Adrenal gland (tissue), 12 donors: ENCODE measurements around the gene C9orf78. TPM values are rescaled to one million over a fixed set of nuclear protein-coding genes. Genes with fewer than 3 reads are reported as not detected.

Experiments
- DNase-seq, 7 donors: peaks; one replicate each; pipeline ENCODE4 v3.0.0-alpha.2; 2019 to 2020
- H3K27ac ChIP-seq, 5 donors: fragments of 200-600 bp; sonication (generic) in 4 of 5; 1 replicate in 3 of 5; 2 replicates in 2 of 5; pipeline versions ENCODE4 v1.5.1 to v1.8.0; 2016 to 2020; ENCODE audit warnings: mild to moderate bottlenecking in 1 of 5
- H3K27me3 ChIP-seq: fragments of 200-600 bp; 2 replicates; pipeline ENCODE4 v1.8.0; 2021
- H3K36me3 ChIP-seq, 2 donors: fragments of 200-600 bp; replicated peaks in 1 of 2; 1 replicate in 1 of 2; 2 replicates in 1 of 2; pipeline versions ENCODE4 v1.5.1 to v1.8.0; 2018 to 2022
- H3K4me1 ChIP-seq, 2 donors: fragments of 200-600 bp; replicated peaks in 1 of 2; 1 replicate in 1 of 2; 2 replicates in 1 of 2; pipeline versions ENCODE4 v1.5.1 to v1.8.0; 2018 to 2021
- H3K4me3 ChIP-seq, 4 donors: fragments of 200-600 bp; sonication (generic) in 3 of 4; one replicate each; pipeline ENCODE4 v1.5.1; 2016 to 2018
- H3K9me3 ChIP-seq, 3 donors: fragments of 200-600 bp; sonication (generic) in 1 of 3; replicated peaks in 1 of 3; 1 replicate in 2 of 3; 2 replicates in 1 of 3; pipeline versions ENCODE4 v1.5.1 to v1.8.0; 2016 to 2021
- POLR2A ChIP-seq, 2 donors: fragments of 450-650 bp; IDR thresholded peaks; one replicate each; pipeline ENCODE4 v1.6.1; 2017; ENCODE audit warnings: antibody characterized with exemption in 2 of 2, mild to moderate bottlenecking in 2 of 2, moderate library complexity in 1 of 2
- WGBS, 4 donors: extraction: QIAGEN DNeasy Blood & Tissue Kit in 2 of 4; methylation state at CpG; one replicate each; pipeline versions ENCODE4 v1.1.5 to v1.1.7; 2013 to 2017; 5-methylcytosine and 5-hydroxymethylcytosine counted together
- intact Hi-C, 2 donors: fragments of 100-400 bp; cut with DNase I; formaldehyde crosslinking; loops; one replicate each; pipeline versions ENCODE4 v1.14.1 to v1.15.0; 2022 to 2023
- polyA plus RNA-seq, 3 donors: library from polyadenylated mRNA; stranded (reverse); fragments of 200-250 nt in 2 of 3; fragments of 350-450 nt in 1 of 3; fragmentation: Illumina TruSeq in 1 of 3; extraction: RNeasy Lipid Tissue Mini Kit (QIAGEN cat#74804) in 1 of 3; gene quantifications; one replicate each; pipeline ENCODE4 v1.2.3, GENCODE V29; 2013 to 2014
- total RNA-seq, 9 donors: library from RNA; depleted of rRNA in 4 of 9; stranded (reverse); fragments of >200 nt in 4 of 9; fragments of 120-200 nt in 1 of 9; fragmentation: NEBNext Ultra II Directional in 1 of 9; extraction: Animal tissue kit (Norgen Biotek cat#: 25700) in 1 of 9; gene quantifications; one replicate each; pipeline versions ENCODE4 v1.1.0 to v1.2.4, GENCODE V29; 2013 to 2023
- TF ChIP-seq, protein P1 (sequence below), 6 experiments: fragments of 450-650 bp in 4 of 6; fragments of 200-600 bp in 2 of 6; sonication (generic) in 1 of 6; IDR thresholded peaks; 1 replicate in 5 of 6; 2 replicates in 1 of 6; pipeline versions ENCODE4 v1.5.1 to v1.8.0; 2016 to 2021; ENCODE audit warnings: antibody characterized with exemption in 6 of 6, mild to moderate bottlenecking in 2 of 6, moderate library complexity in 1 of 6
- donor health status: healthy with polysubstance abuse.
- donor health status: Bipolar disorder and iron deficiency.
- donor health status: DM: yes; HTN: yes; CAD: no.
- donor health status: DM: no; HTN: no; CAD: no.
- donor health status: DM: no; HTN: no; CAD: no.
- donor health status: DM: yes; HTN: yes; CAD: no.

Gene C9orf78
- total and polyA plus RNA-seq, 12 donors: 35.6 to 116 (median 43.2) TPM

DNA sequence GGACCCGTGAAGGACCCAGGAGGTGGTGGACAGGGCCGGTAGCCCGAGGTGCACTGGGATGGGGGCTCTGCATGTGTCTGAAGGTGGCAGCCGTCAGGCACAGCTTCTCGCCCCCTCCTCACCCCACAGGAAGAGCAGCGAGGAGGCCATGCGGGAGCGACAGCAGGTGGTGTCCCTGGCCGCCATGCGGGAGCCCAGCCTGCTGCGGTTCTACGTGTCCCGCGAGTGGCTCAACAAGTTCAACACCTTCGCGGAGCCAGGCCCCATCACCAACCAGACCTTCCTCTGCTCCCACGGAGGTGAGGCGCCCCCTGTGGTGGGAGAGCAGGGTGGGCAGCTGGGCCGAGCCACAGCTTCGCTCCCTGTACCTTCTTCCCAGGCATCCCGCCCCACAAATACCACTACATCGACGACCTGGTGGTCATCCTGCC is 40.1 kb upstream of the C9orf78 start:
- TF ChIP-seq POLR2A (IDR thresholded peaks at IDR 0.05): no peak
- 88 to 92% (median 90%) methylated on average over 10 to 23 of the region's 23 CpGs for WGBS, 4 donors
- intact Hi-C loops: no loop called here

DNA sequence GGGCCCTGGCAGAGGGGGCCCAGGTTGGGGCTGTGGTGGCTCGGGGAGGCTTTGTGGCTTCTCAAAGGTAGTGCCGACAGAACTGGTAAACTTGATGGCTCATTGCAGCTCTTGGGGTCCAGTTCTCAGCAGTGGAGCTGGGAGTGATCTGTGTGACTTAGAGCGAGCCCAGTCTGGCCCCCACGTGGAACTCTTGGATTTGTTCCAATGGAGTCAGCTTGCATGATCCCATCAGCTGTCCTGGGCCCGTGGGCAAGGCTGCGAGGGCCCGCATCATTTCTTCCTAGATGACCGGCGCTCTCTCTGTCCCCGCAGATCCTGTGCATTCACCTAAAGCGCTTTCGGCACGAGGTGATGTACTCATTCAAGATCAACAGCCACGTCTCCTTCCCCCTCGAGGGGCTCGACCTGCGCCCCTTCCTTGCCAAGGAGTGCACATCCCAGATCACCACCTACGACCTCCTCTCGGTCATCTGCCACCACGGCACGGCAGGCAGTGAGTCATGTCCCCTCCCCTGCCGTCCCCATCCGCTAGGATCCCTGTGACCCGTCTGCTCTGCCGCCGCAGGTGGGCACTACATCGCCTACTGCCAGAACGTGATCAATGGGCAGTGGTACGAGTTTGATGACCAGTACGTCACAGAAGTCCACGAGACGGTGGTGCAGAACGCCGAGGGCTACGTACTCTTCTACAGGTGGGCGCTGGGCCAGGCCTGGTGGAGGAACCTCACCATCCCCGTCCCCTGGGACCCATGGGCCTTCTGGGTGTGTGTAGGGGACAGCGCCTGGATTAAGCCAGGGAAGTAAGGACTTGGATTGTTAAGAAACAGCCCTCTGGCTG is 39.4 kb upstream of the C9orf78 start:
- intact Hi-C loops: no loop called here
- no peaks in the 10 kb centered on the region for H3K9me3 ChIP-seq
- no peak for DNase-seq
- H3K27me3 ChIP-seq: no peaks in the 10 kb centered on the region
- 91 to 94% (median 93%) methylated on average over 27 to 38 of the region's 38 CpGs for WGBS, 4 donors
- H3K4me3 ChIP-seq: no peak overlapping the region
- peaks cover 0 to 38% of the 10 kb centered on the region in 2 donors for H3K36me3 ChIP-seq
- no peak for TF ChIP-seq POLR2A (IDR thresholded peaks at IDR 0.05)
- TF ChIP-seq, protein P1, sequence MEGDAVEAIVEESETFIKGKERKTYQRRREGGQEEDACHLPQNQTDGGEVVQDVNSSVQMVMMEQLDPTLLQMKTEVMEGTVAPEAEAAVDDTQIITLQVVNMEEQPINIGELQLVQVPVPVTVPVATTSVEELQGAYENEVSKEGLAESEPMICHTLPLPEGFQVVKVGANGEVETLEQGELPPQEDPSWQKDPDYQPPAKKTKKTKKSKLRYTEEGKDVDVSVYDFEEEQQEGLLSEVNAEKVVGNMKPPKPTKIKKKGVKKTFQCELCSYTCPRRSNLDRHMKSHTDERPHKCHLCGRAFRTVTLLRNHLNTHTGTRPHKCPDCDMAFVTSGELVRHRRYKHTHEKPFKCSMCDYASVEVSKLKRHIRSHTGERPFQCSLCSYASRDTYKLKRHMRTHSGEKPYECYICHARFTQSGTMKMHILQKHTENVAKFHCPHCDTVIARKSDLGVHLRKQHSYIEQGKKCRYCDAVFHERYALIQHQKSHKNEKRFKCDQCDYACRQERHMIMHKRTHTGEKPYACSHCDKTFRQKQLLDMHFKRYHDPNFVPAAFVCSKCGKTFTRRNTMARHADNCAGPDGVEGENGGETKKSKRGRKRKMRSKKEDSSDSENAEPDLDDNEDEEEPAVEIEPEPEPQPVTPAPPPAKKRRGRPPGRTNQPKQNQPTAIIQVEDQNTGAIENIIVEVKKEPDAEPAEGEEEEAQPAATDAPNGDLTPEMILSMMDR (IDR thresholded peaks at IDR 0.05): no peak
- H3K27ac ChIP-seq: no peak overlapping the region
- H3K4me1 ChIP-seq: no peaks in the 10 kb centered on the region

More for the DNA sequence above, 40.1 kb upstream of the C9orf78 start:
- no peaks in the 10 kb centered on the region for H3K27me3 ChIP-seq
- no peak for DNase-seq
- H3K4me1 ChIP-seq: no peaks in the 10 kb centered on the region
- no peaks in the 10 kb centered on the region for H3K9me3 ChIP-seq
- no peak overlapping the region for H3K4me3 ChIP-seq
- no peak overlapping the region for H3K27ac ChIP-seq
- H3K36me3 ChIP-seq: peaks cover 0 to 38% of the 10 kb centered on the region in 2 donors

DNA sequence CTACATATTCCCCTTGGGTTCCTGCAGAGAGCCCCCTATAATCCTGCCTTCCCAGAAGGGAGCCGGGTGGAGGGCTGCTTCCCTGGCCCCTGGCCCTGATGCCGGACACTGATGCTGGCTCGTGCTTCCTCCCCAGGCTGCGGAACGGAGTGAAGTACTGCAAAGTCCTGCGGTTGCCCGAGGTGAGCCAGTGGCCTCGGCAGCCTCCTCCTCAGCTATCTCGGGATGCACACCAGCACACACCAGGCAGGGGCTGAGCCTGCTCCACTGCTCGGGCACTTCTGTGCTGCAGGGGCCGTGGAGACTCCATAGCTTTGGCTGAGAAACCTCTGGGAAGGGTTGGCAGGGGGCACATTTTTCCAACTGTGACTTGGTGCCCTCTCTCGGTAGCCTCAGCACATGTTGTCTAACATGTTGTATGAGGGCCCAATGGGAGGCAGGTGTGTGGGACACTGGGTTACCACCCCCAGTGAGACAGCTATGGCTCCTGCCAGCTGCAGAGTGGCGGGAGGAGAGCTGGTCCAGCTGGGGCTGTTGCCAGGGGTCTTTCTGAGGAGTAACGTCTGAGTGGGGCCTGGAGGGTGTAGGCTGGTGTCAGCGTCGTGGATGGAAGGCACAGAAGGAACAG is 38.6 kb upstream of the C9orf78 start:
- H3K9me3 ChIP-seq: no peaks in the 10 kb centered on the region
- no peak overlapping the region for H3K27ac ChIP-seq
- TF ChIP-seq, protein P1 (IDR thresholded peaks at IDR 0.05): no peak
- TF ChIP-seq POLR2A (IDR thresholded peaks at IDR 0.05): no peak
- intact Hi-C loops: no loop called here
- WGBS, 4 donors: 82 to 97% (median 84%) methylated on average over 9 to 16 of the region's 16 CpGs
- no peak overlapping the region for H3K4me3 ChIP-seq
- H3K36me3 ChIP-seq: peaks cover 0 to 38% of the 10 kb centered on the region in 2 donors
- no peak for DNase-seq
- H3K27me3 ChIP-seq: no peaks in the 10 kb centered on the region
- H3K4me1 ChIP-seq: no peaks in the 10 kb centered on the region

DNA sequence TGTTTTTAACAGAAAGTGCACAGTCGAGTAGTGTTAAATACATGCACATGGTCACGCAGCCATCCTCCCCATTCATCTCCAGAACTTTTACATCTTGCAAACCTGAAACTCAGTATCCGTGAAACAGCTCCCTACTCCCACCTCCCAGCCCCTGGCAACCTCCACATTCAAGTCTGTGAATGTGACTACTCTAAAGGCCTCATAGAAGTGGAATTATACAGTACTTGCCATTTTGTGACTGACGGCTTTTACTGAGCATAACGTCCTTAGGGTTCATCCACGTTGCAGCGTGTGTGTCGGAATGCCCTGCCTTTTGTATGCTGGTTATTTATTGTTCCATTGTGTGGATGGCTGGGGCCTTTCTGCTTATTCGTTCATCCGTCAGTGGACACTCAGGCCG is 36.0 kb upstream of the C9orf78 start:
- no peak for TF ChIP-seq POLR2A (IDR thresholded peaks at IDR 0.05)
- TF ChIP-seq, protein P1 (IDR thresholded peaks at IDR 0.05): no peak
- Histone ChIP-seq H3K4me3 (no peak overlapping the region), H3K36me3 (peaks cover 0 to 38% of the 10 kb centered on the region in 2 donors), H3K9me3 (no peaks in the 10 kb centered on the region), H3K27me3 (no peaks in the 10 kb centered on the region), H3K4me1 (no peaks in the 10 kb centered on the region), H3K27ac (no peak overlapping the region)
- DNase-seq: no peak
- intact Hi-C loops: no loop called here
- 91 to 96% (median 94%) methylated on average over 10 to 11 of the region's 11 CpGs for WGBS, 4 donors
